Stimulated activated CD8-positive, alpha-beta memory T cell treated with anti-CD3 and anti-CD28 coated beads, Interleukin-7, amount 100 ng/mL, for 1 hour (primary cell): Measurements from ENCODE around the gene GPR101.
"Not testable (repeated sequence)": the region's sequence is repeated elsewhere in the genome, so short reads cannot be mapped to it uniquely, and the experiment has no call there.

ENCODE experiments used
- DNase-seq, 2 donors: peaks; one replicate each; pipeline ENCODE4 v3.0.0-alpha.2; 2020; ENCODE audit warnings: low read depth in 2 of 2

GPR101 gene

DNA sequence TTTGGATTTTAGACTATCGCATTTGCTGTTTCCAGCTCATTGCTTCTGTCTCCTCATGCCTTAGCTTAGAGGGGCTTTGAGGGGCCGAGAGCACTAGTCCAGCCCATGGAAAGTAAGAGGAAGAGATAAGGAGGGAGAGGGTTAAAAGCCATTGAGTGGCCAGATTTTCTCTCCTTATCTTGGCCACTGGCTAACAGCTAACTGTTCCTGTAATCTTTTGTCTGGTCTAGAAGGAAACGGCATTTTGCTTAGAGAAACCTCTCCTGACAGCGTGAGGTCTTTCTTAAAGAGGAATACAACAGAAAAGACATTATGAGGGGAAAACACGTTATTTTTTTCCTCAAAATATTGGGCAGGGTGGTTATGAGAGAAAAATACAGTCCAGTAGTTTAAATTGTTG lies 7.9 kb downstream of the GPR101 start:
- no peak for DNase-seq

DNA sequence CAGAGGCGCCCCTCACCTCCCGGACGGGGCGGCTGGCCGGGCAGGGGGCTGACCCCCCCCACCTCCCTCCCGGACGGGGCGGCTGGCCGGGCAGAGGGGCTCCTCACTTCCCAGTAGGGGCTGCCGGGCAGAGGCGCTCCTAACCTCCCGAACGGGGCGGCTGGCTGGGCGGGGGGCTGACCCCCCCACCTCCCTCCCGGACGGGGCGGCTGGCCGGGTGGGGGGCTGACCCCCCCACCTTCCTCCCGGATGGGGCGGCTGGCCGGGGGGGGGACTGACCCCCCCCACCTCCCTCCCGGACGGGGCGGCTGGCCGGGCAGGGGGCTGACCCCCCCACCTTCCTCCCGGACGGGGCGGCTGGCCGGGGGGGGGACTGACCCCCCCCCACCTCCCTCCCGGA lies 33.6 kb downstream of the GPR101 start:
- DNase-seq, result not testable (repeated sequence)

GRCh38 chrX:136999024-136999423 lies 34.8 kb downstream of the GPR101 start:
- DNase-seq, result no peak
